ENCODE measurements around the gene TANC1.

GRCh38 chr2:159275111-159275510, 306.7 kb downstream of the TANC1 start:
- TF ChIP-seq TAF1 (IDR thresholded peaks at IDR 0.05; ENCODE audit: low read depth), result no peak
- no peak for TF ChIP-seq CTCF (IDR thresholded peaks at IDR 0.05; ENCODE audit: poor library complexity, severe bottlenecking)

Data from neural cell (in vitro differentiated cells).